ENCODE results near the gene DRC7. TPM values are rescaled to one million over a fixed set of nuclear protein-coding genes. Genes with fewer than 3 reads are reported as not detected.

The DRC7 gene
- total RNA-seq, 2 donors from 2014 or later = not detected

DNA sequence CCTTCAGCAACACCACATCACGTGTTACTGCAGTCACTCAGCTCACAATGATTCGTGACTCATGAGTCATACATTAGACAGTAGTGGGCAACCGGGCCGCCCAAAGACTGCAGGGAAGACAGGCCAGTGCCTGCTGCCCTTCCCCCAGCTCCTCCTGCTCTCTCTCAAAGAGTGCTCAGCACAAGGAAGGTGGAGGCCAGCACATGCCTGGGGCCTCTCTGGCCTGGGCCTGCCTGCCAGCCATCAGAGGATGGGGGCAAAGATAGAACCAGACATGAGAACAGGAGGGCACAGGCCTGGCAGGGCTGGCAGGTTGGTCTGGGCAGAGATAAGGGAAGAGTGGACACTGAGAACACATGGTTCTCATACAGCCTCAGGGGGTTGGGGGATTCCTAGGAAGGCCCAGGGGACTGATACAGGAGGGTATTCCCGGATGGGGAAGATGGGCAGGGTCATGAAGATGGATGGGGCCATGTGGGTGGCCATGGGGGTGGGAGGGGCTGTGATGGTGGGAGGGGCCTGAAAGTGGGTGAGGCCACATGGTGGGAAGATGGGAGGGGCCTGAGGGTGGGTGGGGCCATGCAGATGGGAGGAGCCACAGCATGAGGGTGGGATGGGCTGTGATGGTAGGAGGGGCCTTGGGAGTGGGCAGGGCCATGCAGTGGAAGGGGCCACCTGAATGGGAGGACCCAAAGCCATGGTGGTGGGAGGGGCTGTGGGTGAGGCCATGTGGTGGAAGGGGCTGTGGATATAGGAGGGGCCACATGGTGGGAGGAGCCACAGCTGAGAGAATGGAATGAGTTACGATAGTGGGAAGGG lies 69.9 kb downstream of the DRC7 start:
- TF ChIP-seq CTCF (IDR thresholded peaks at IDR 0.05) = no peak
- Histone ChIP-seq H3K9me3 (no peaks in the 10 kb centered on the region), H3K4me1 (no peaks in the 10 kb centered on the region), H3K4me3 (no peak overlapping the region), H3K27ac (no peak overlapping the region), H3K27me3 (no peaks in the 10 kb centered on the region), H3K36me3 (peaks cover 77% of the 10 kb centered on the region)
- DNase-seq (ENCODE audit: low spot score) = no peak

DNA sequence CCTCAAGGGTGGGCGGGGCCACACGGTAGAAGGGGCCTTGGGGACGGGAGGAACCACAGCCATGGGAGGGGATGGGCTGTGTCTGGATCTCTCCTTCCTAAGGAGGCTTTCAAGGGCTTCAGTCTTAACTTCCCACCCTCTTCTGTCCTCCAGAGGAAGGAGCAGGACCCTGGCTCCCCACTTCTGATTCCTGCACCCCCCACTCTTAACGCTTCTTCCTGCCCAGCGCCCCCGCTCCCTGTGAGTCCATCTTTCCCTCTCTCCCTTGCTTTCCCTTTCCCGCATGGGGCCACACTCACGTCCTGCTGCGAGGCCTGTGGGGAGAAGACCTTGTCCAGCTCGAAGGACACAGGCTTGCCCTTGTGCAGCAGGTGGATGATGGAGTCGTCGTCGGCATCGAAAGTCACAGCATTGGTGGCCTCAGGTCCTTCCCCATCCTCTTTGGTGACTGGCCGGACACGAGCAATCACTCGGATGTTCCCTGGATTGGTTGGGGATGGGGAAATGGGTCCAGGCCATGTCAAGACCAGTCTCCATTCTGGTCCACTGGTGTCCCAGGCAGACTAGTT lies 70.6 kb downstream of the DRC7 start:
- Histone ChIP-seq H3K27me3 (no peaks in the 10 kb centered on the region), H3K9me3 (no peaks in the 10 kb centered on the region), H3K27ac (no peak overlapping the region), H3K36me3 (peaks cover 77% of the 10 kb centered on the region), H3K4me1 (no peaks in the 10 kb centered on the region), H3K4me3 (no peak overlapping the region)
- no peak for DNase-seq (ENCODE audit: low spot score)
- no peak for TF ChIP-seq CTCF (IDR thresholded peaks at IDR 0.05)

DNA sequence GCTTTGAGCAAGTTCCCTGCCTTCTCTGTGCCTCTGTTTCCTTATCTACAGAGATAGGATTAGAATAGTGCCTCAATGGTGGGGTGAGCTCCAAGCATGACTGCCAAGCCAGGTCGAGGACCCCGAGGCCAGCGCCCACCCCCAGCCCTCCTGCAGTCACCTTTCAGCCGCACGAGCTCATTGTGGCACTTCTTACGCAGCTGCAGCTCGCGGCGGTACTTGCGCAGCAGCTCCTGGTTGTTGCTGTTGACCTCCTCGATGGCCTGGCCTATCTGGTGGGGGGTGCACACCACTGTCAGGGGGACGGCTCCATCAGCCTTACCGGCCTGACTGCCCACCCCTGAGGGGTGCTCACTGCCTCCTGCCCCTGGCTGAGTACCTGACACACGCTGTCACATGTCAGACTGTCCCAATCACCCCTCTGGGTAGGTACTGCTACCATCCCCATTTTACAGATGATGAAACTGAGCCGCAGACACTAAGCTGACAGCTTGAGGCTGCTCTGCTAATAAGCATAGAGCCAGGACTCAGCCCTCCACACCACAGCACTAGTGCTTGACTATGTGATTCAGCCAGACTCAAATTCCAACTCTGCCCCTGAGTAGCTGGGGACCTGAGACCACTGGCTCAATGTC lies 72.2 kb downstream of the DRC7 start:
- TF ChIP-seq CTCF (IDR thresholded peaks at IDR 0.05) = no peak
- Histone ChIP-seq H3K9me3 (no peaks in the 10 kb centered on the region), H3K36me3 (peaks cover 77% of the 10 kb centered on the region), H3K27ac (no peak overlapping the region), H3K27me3 (no peaks in the 10 kb centered on the region), H3K4me3 (no peak overlapping the region), H3K4me1 (no peaks in the 10 kb centered on the region)
- DNase-seq (ENCODE audit: low spot score) = no peak

DNA sequence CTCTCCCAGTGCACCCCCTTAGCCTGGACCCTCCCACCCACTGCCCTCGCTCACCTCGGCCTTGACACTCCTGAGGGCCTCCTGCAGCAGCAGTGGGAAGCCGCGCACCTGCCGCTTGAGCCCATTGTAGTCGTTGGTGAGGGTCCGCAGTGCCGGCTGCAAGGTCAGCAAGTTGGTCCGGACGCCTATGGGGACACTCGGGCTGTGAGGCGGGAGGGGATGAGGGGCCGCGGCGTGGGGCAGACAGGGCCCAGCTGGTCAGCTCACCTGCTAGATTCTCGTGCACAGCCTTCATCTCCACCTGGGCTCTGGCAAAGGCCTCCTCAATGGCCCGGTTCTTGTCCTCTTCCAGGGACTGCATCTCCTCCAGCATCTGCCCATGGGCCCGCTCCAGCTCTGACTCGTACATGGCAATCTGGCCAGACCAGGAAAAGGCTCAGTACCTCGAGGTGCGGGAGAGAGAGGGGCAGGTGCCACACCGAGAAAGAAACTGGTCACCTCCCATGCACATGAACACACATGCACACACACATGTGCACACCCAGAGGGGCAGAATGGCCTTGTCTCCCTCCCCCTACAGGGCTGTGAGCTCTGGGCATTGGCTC lies 75.0 kb downstream of the DRC7 start:
- peaks cover 63% of the 10 kb centered on the region for H3K36me3 ChIP-seq
- H3K27ac ChIP-seq = no peak overlapping the region
- no peak for DNase-seq (ENCODE audit: low spot score)
- no peaks in the 10 kb centered on the region for H3K4me1 ChIP-seq
- no peak for TF ChIP-seq CTCF (IDR thresholded peaks at IDR 0.05)
- H3K27me3 ChIP-seq = no peaks in the 10 kb centered on the region
- no peak overlapping the region for H3K4me3 ChIP-seq
- no peaks in the 10 kb centered on the region for H3K9me3 ChIP-seq

DNA sequence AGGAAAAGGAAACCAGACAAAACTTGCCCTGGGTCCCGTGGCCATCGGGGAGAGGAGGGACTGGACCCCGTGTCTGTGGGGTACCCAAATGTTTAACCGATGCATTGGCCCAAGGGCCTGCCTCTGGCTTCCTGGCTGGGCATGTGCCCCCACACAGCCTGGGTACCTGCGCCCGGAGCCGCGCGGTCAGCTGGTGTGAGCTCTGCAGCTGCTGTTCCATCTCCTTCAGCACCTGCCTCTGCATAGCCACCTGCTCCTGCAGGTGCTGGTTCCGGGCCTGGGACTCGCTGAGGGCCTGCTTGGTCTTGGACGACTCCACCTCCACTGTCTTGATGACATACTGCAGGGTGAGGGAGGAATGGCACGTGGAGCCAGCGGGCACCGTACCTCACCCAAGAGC lies 75.8 kb downstream of the DRC7 start:
- Histone ChIP-seq H3K36me3 (peaks cover 66% of the 10 kb centered on the region), H3K4me1 (no peaks in the 10 kb centered on the region), H3K27me3 (no peaks in the 10 kb centered on the region), H3K4me3 (no peak overlapping the region), H3K27ac (no peak overlapping the region), H3K9me3 (no peaks in the 10 kb centered on the region)
- no peak for TF ChIP-seq CTCF (IDR thresholded peaks at IDR 0.05)
- no peak for DNase-seq (ENCODE audit: low spot score)
